Upper lobe of left lung (tissue), 6 donors: Measurements from ENCODE around the gene MICALL1. TPM values are rescaled to one million over a fixed set of nuclear protein-coding genes. Genes with fewer than 3 reads are reported as not detected.

ENCODE experiments used
- ATAC-seq, 2 donors: fragments of 200-7000 bp; cut with Tn5 transposase; one replicate each; pipeline ENCODE4 v1.9.1; 2022; ENCODE audit warnings: mild to moderate bottlenecking in 2 of 2, moderate library complexity in 2 of 2; ENCODE audit not compliant: low FRiP score in 2 of 2
- DNase-seq, 2 donors: peaks; one replicate each; pipeline ENCODE4 v3.0.0-alpha.2; 2019 to 2020
- H3K27ac ChIP-seq, 4 donors: fragments of 200-600 bp; sonication (generic); one replicate each; pipeline ENCODE4 v1.5.1; 2016 to 2019
- H3K27me3 ChIP-seq, 4 donors: fragments of 200-600 bp; sonication (generic); one replicate each; pipeline ENCODE4 v1.5.1; 2017 to 2019
- H3K36me3 ChIP-seq, 4 donors: fragments of 200-600 bp; sonication (generic); one replicate each; pipeline ENCODE4 v1.5.1; 2016 to 2019
- H3K4me1 ChIP-seq, 4 donors: fragments of 200-600 bp; sonication (generic); one replicate each; pipeline ENCODE4 v1.5.1; 2018 to 2019
- H3K4me3 ChIP-seq, 4 donors: fragments of 200-600 bp; sonication (generic); one replicate each; pipeline ENCODE4 v1.5.1; 2017 to 2019; ENCODE audit warnings: mild to moderate bottlenecking in 2 of 4, moderate library complexity in 1 of 4
- H3K9me3 ChIP-seq, 4 donors: fragments of 200-600 bp; sonication (generic); one replicate each; pipeline ENCODE4 v1.5.1; 2018 to 2019
- EP300 ChIP-seq, 4 donors: sonication (generic); formaldehyde crosslinking; IDR thresholded peaks; one replicate each; pipeline ENCODE4 v1.5.1; 2017; ENCODE audit warnings: antibody characterized with exemption in 4 of 4, control low read depth in 2 of 4
- POLR2A ChIP-seq, 4 donors: fragments of 450-650 bp; IDR thresholded peaks; one replicate each; pipeline ENCODE4 v1.5.1; 2016 to 2017; ENCODE audit warnings: antibody characterized with exemption in 4 of 4, mild to moderate bottlenecking in 2 of 4
- POLR2AphosphoS5 ChIP-seq, 2 donors: sonication (generic); formaldehyde crosslinking; IDR thresholded peaks; one replicate each; pipeline ENCODE4 v1.5.1; 2017; ENCODE audit warnings: antibody characterized with exemption in 2 of 2
- whole genome bisulfite sequencing, 2 donors: methylation state at CpG; one replicate each; pipeline ENCODE4 v1.1.5; 2017 to 2018; 5-methylcytosine and 5-hydroxymethylcytosine counted together
- total RNA-seq, 6 donors: library from RNA; depleted of rRNA in 4 of 6; stranded (reverse); fragments of >200 nt in 4 of 6; gene quantifications; one replicate each; pipeline versions ENCODE4 v1.1.0 to v1.2.1, GENCODE V29; 2016 to 2021
- TF ChIP-seq, protein P1 (sequence below), 6 experiments: fragments of 450-650 bp in 4 of 6; fragments of 200-600 bp in 2 of 6; sonication (generic) in 2 of 6; IDR thresholded peaks; one replicate each; pipeline ENCODE4 v1.5.1; 2016 to 2019; ENCODE audit warnings: antibody characterized with exemption in 6 of 6
- donor health status: DM: no; HTN: no; CAD: no; lungs with moderate emphysema.
- donor health status: DM: no; HTN: yes; CAD: no; lungs with severe emphysema.

The MICALL1 gene
- total RNA-seq, 6 donors from 2014 or later, result 24.3 to 47.1 (median 37.3) TPM

DNA sequence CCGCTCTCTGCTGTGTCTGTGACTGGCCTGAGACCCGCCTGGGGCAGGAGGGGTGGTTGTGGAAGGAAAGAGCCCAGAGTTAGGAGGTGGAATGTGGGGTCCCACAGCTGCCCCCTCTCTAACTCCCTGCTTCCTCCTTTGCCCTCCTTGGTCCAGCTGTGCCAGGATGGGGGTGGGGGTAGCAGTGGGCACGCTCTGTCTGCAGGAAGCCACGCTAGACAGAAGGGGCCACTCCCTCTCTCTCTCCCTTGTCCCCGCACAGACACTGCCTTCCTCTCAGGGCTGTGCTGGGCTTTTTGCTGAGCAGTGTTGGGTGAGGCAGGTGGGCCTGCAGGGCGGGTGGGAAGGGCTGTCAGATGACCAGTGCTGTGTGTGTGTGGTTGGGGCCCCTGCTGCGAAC, 80.3 kb downstream of the MICALL1 start:
- Histone ChIP-seq H3K4me1 (peaks cover 0 to 6% (median 0%) of the 10 kb centered on the region in 4 donors), H3K27me3 (no peaks in the 10 kb centered on the region), H3K27ac (no peak overlapping the region), H3K9me3 (no peaks in the 10 kb centered on the region), H3K36me3 (peaks cover 0 to 4% (median 2%) of the 10 kb centered on the region in 4 donors), H3K4me3 (no peak overlapping the region)
- DNase-seq (no peak), ATAC-seq (no peak)
- TF ChIP-seq POLR2A (IDR thresholded peaks at IDR 0.05), result no peak
- WGBS, 2 donors, result 60 to 69% methylated on average over 5 of the region's 7 CpGs

DNA sequence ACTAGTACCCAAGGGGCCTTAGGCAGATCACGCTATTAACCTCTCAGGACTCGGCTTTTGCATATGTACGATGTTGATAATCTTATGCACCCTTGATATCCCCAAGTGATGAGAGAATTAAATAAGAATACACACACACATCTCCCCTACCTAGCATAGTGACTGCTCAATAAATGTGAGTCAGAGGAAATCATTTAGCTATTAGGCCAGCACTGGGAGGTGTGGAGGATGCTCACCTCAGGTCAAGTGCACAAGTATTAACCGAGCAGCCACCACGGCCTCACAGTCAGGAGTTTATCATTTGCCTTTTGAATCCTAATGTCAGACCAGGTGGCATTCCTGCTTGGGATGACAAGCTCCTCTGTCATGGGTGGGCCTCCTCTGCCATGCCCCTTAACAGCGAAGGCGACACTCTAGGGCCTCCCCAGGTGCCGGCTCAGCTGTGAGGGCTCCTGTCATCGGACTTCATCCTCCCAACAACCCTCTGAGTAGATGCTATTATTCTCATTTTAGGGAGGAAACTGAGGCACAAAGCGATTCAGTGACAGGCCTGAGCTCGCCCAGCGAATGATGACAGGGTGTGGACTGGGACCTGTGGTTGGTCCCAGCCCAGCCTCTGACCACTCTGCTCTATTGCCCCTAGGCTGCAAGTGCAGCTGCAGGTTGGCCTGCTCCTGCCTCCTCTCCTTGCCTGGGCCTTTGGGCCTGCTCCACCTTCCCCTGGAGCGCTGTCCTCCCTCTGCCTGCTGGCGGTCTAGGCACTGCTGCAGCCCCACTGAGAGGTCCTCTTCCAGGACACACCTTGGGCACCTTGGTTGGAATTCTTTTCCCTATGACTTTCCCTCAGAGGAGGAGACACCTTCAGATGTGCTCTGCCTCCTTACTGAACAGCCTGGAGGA, 83.3 kb downstream of the MICALL1 start:
- ATAC-seq (no peak), DNase-seq (no peak)
- Histone ChIP-seq H3K36me3 (peaks cover 0 to 4% (median 2%) of the 10 kb centered on the region in 4 donors), H3K4me3 (no peak overlapping the region), H3K9me3 (no peaks in the 10 kb centered on the region), H3K4me1 (peaks cover 0 to 6% (median 1%) of the 10 kb centered on the region in 4 donors), H3K27me3 (no peaks in the 10 kb centered on the region), H3K27ac (no peak overlapping the region)
- 94 to 96% methylated on average over 11 to 14 of the region's 14 CpGs for WGBS, 2 donors
- TF ChIP-seq, protein P1, sequence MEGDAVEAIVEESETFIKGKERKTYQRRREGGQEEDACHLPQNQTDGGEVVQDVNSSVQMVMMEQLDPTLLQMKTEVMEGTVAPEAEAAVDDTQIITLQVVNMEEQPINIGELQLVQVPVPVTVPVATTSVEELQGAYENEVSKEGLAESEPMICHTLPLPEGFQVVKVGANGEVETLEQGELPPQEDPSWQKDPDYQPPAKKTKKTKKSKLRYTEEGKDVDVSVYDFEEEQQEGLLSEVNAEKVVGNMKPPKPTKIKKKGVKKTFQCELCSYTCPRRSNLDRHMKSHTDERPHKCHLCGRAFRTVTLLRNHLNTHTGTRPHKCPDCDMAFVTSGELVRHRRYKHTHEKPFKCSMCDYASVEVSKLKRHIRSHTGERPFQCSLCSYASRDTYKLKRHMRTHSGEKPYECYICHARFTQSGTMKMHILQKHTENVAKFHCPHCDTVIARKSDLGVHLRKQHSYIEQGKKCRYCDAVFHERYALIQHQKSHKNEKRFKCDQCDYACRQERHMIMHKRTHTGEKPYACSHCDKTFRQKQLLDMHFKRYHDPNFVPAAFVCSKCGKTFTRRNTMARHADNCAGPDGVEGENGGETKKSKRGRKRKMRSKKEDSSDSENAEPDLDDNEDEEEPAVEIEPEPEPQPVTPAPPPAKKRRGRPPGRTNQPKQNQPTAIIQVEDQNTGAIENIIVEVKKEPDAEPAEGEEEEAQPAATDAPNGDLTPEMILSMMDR (IDR thresholded peaks at IDR 0.05), result no peak
- no peak for TF ChIP-seq POLR2AphosphoS5 (IDR thresholded peaks at IDR 0.05)
- TF ChIP-seq EP300 (IDR thresholded peaks at IDR 0.05), result no peak
- TF ChIP-seq POLR2A (IDR thresholded peaks at IDR 0.05), result no peak

DNA sequence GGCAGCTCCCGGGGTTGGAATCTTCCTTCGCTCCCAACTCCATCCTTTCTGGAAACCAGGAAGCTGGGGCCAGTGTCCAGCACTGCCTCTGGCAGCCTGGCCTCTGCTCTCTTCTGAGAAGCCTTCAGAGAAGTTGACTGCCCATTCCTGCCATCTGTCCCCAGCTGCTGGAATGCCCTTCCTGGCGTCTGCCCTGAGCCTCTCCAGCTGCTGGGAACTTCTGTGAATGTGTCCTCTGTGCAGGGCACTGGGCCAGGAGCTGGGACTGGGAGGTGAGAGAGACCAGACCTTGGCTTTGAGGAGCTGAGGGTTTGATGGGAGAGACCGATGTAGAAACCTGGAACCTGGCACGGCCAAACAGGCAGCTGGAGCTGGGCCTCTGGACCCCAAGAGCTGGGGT, 84.2 kb downstream of the MICALL1 start:
- H3K27ac ChIP-seq, result no peak overlapping the region
- H3K36me3 ChIP-seq, result peaks cover 0 to 4% (median 2%) of the 10 kb centered on the region in 4 donors
- no peak overlapping the region for H3K4me3 ChIP-seq
- H3K4me1 ChIP-seq, result peaks cover 0 to 6% (median 1%) of the 10 kb centered on the region in 4 donors
- ATAC-seq, result no peak
- no peaks in the 10 kb centered on the region for H3K9me3 ChIP-seq
- H3K27me3 ChIP-seq, result no peaks in the 10 kb centered on the region
- WGBS, 2 donors, result 81% methylated on average over 5 of the region's 5 CpGs; no CpG with 5 or more reads in 1 of the 2 donors
- no peak for TF ChIP-seq POLR2A (IDR thresholded peaks at IDR 0.05)
- TF ChIP-seq, protein P1 (IDR thresholded peaks at IDR 0.05), result no peak
- no peak for TF ChIP-seq EP300 (IDR thresholded peaks at IDR 0.05)
- TF ChIP-seq POLR2AphosphoS5 (IDR thresholded peaks at IDR 0.05), result peak in 1 of 2 donors; percentile 20
- no peak for DNase-seq

DNA sequence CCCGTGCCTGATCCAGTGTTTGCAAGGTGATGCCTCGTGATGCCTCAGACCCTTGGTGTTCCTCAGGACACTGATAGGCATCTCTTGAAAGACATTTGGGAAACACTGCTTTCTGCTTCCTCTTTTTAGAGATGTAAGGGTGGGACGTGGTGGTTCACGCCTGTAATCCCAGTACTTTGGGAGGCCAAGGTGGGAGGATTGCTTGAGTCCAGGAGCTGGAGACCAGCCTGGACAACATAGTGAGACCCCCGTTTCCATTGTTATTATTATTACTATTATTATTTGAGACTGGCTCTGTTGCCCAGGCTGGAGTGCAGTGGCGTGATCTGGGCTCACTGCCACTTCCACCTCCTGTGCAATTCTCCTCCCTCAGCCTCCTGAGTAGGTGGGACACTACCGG, 84.8 kb downstream of the MICALL1 start:
- TF ChIP-seq, protein P1 (IDR thresholded peaks at IDR 0.05), result no peak
- TF ChIP-seq EP300 (IDR thresholded peaks at IDR 0.05), result no peak
- no peak for TF ChIP-seq POLR2A (IDR thresholded peaks at IDR 0.05)
- TF ChIP-seq POLR2AphosphoS5 (IDR thresholded peaks at IDR 0.05), result no peak
- H3K9me3 ChIP-seq, result no peaks in the 10 kb centered on the region
- no peak for ATAC-seq
- 84 to 87% methylated on average over 7 of the region's 7 CpGs for WGBS, 2 donors
- H3K4me3 ChIP-seq, result no peak overlapping the region
- no peaks in the 10 kb centered on the region for H3K27me3 ChIP-seq
- no peak for DNase-seq
- H3K36me3 ChIP-seq, result peaks cover 0 to 4% (median 2%) of the 10 kb centered on the region in 4 donors
- H3K4me1 ChIP-seq, result peaks cover 0 to 6% (median 1%) of the 10 kb centered on the region in 4 donors
- no peak overlapping the region for H3K27ac ChIP-seq

DNA sequence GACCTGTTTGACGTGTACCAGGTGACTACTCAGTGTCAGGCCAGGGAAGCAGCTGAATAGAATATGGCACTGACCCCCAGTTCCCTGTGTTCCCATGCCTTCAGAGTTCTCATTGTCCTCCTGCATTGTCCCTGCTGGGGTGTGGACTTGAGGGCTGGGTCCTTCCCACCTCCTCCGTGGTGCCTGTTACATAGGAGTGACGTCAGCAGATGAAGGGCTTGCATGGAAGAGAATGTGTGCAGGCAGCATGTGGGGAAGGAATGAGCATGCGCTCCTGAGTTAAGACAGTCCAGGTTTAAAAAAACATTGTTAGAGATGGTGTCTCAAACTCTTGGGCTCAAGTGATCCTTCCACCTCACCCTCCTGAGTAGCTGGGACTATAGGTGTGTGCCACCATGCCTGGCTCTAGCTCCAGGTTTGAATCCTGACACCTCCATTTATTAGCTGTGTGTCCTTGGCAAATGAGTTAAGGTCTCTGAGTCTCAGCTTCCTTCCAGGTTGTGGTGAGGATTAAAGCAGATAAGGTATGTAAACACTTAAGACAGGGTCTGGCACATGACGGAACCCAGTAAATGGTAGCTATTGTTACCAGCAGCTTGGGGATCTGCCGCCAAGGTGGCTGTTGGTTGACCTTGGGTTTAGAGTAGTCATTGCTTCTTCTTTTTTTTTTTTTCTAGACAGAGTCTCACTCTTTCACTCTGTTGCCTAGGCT, 85.8 kb downstream of the MICALL1 start:
- no peaks in the 10 kb centered on the region for H3K27me3 ChIP-seq
- H3K4me1 ChIP-seq, result peaks cover 2 to 10% (median 10%) of the 10 kb centered on the region in 4 donors
- DNase-seq, result no peak
- 73 to 74% methylated on average over 6 of the region's 6 CpGs for WGBS, 2 donors
- no peaks in the 10 kb centered on the region for H3K36me3 ChIP-seq
- no peaks in the 10 kb centered on the region for H3K9me3 ChIP-seq
- TF ChIP-seq POLR2A (IDR thresholded peaks at IDR 0.05) (no peak), POLR2AphosphoS5 (IDR thresholded peaks at IDR 0.05) (no peak)
- TF ChIP-seq, protein P1 (IDR thresholded peaks at IDR 0.05), result no peak
- H3K27ac ChIP-seq, result no peak overlapping the region
- ATAC-seq, result no peak
- H3K4me3 ChIP-seq, result no peak overlapping the region
